ENCODE measurements around the gene DHRS13. TPM values are rescaled to one million over a fixed set of nuclear protein-coding genes. Genes with fewer than 3 reads are reported as not detected.
A peak's percentile ranks its signal among the peaks of the same experiment; 100 is the strongest.

DHRS13 gene
- 10 to 100 TPM; 20.1 to 20.9 TPM for total RNA-seq

GRCh38 chr17:28902819-28903545 lies at the start of gene DHRS13:
TSS of gene DHRS13 (minus strand) at chr17:28903079. CDS start at chr17:28902944, 135 bp downstream.
- CTCF ChIA-PET = interaction anchor here (0.6 to 7.1 kb wide), 23 partner anchors 8 to 258 kb away, joined by 3 to 34 read pairs (median 4); partner anchors contain the start of genes BLTP2, ERAL1, NEK8 and PHF12

GRCh38 chr17:28951991-28952975 lies 49.4 kb upstream of the DHRS13 start:
- no peaks in the 10 kb centered on the region for H3K27me3 Mint-ChIP-seq (ENCODE audit: low read depth)
- peaks cover 23% of the 10 kb centered on the region for H3K36me3 Mint-ChIP-seq (ENCODE audit: low read depth)
- no peak overlapping the region for H3K4me3 Mint-ChIP-seq
- CTCF ChIA-PET = interaction anchor here (0.5 to 4.5 kb wide), 21 partner anchors 8 to 438 kb away, joined by 3 to 43 read pairs (median 4); partner anchors contain the start of genes DHRS13, NEK8, RPL23A and TAOK1
- peak; percentile 98 for DNase-seq
- H3K9me3 Mint-ChIP-seq = no peaks in the 10 kb centered on the region
- intact Hi-C loops (cut with micrococcal nuclease) = loop anchor here (1.0 to 10.0 kb wide), 17 partner anchors 30 to 617 kb away; partner anchors contain the start of genes ALDOC, BLTP2, DHRS13 and FAM222B
- peaks cover 17% of the 10 kb centered on the region for H3K4me1 Mint-ChIP-seq (ENCODE audit: low read depth)
- no peak overlapping the region for H3K27ac Mint-ChIP-seq

More at GRCh38 chr17:28902819-28903545, at the start of gene DHRS13:
- peak; percentile 93 for DNase-seq
- Mint-ChIP-seq H3K36me3 (ENCODE audit: low read depth) (peaks cover 30% of the 10 kb centered on the region), H3K9me3 (no peaks in the 10 kb centered on the region), H3K27ac (peak within 1 kb of the TSS; percentile 88), H3K27me3 (ENCODE audit: low read depth) (no peaks in the 10 kb centered on the region), H3K4me1 (ENCODE audit: low read depth) (peaks cover 35% of the 10 kb centered on the region), H3K4me3 (peak within 1 kb of the TSS; percentile 98)
- intact Hi-C loops (cut with micrococcal nuclease) = loop anchor here (1.0 to 5.0 kb wide), 8 partner anchors 11 to 256 kb away; partner anchors contain the start of gene BLTP2

GRCh38 chr17:28951428-28951990 lies 48.6 kb upstream of the DHRS13 start, which contains the start of gene PHF12:
TSS of gene PHF12 (minus strand) at chr17:28951518. CDS start at chr17:28950960, 558 bp downstream.
- H3K4me3 Mint-ChIP-seq = peak within 1 kb of the TSS; percentile 96
- CTCF ChIA-PET = interaction anchor here (0.8 to 4.5 kb wide), 8 partner anchors 13 to 224 kb away, joined by 3 to 43 read pairs (median 15); partner anchors contain the start of genes DHRS13, NEK8 and TLCD1
- H3K27ac Mint-ChIP-seq = peak within 1 kb of the TSS; percentile 97
- no peaks in the 10 kb centered on the region for H3K9me3 Mint-ChIP-seq
- H3K4me1 Mint-ChIP-seq (ENCODE audit: low read depth) = peaks cover 25% of the 10 kb centered on the region
- H3K27me3 Mint-ChIP-seq (ENCODE audit: low read depth) = no peaks in the 10 kb centered on the region
- intact Hi-C loops (cut with micrococcal nuclease) = loop anchor here (1.0 to 10.0 kb wide), 8 partner anchors 109 to 616 kb away; partner anchors contain the start of genes ALDOC, FAM222B, IFT20 and NUFIP2
- DNase-seq = peak; percentile 100
- peaks cover 25% of the 10 kb centered on the region for H3K36me3 Mint-ChIP-seq (ENCODE audit: low read depth)

GRCh38 chr17:28950752-28951427 lies 48.0 kb upstream of the DHRS13 start:
- Mint-ChIP-seq H3K9me3 (no peaks in the 10 kb centered on the region), H3K4me3 (peak overlapping the region; percentile 96), H3K36me3 (ENCODE audit: low read depth) (peaks cover 28% of the 10 kb centered on the region), H3K27me3 (ENCODE audit: low read depth) (no peaks in the 10 kb centered on the region), H3K4me1 (ENCODE audit: low read depth) (peaks cover 31% of the 10 kb centered on the region), H3K27ac (peak overlapping the region; percentile 97)
- intact Hi-C loops (cut with micrococcal nuclease) = loop anchor here (1.0 to 10.0 kb wide), 9 partner anchors 108 to 616 kb away; partner anchors contain the start of genes ALDOC, FAM222B, IFT20 and NUFIP2
- CTCF ChIA-PET = interaction anchor here (0.8 to 6.0 kb wide), 8 partner anchors 17 to 223 kb away, joined by 3 to 43 read pairs (median 14); partner anchors contain the start of genes DHRS13, NEK8 and TLCD1
- no peak for DNase-seq

GRCh38 chr17:28950017-28950751 lies 47.3 kb upstream of the DHRS13 start:
- DNase-seq = peak; percentile 87
- CTCF ChIA-PET = interaction anchor here (0.8 to 6.0 kb wide), 10 partner anchors 12 to 223 kb away, joined by 3 to 39 read pairs (median 4); partner anchors contain the start of genes NEK8 and TLCD1
- Mint-ChIP-seq H3K27me3 (ENCODE audit: low read depth) (no peaks in the 10 kb centered on the region), H3K9me3 (no peaks in the 10 kb centered on the region), H3K4me1 (ENCODE audit: low read depth) (peaks cover 38% of the 10 kb centered on the region), H3K27ac (peak overlapping the region; percentile 97), H3K36me3 (ENCODE audit: low read depth) (peaks cover 33% of the 10 kb centered on the region), H3K4me3 (peak overlapping the region; percentile 96)
- intact Hi-C loops (cut with micrococcal nuclease) = loop anchor here (1.0 to 10.0 kb wide), 5 partner anchors 107 to 375 kb away; partner anchors contain the start of genes ALDOC, FAM222B, PIGS and SDF2

- Mint-ChIP-seq H3K27ac (peak overlapping the region; percentile 97), H3K36me3 (ENCODE audit: low read depth) (peaks cover 33% of the 10 kb centered on the region)
- intact Hi-C loops (cut with micrococcal nuclease) = loop anchor here (1.0 to 10.0 kb wide), 8 partner anchors 9 to 375 kb away; partner anchors contain the start of genes ALDOC, FAM222B, PIGS and SDF2
Observed at GRCh38 chr17:28949185-28950016, 46.5 kb upstream of the DHRS13 start.

GRCh38 chr17:28948873-28949184 lies 46.0 kb upstream of the DHRS13 start:
- Mint-ChIP-seq H3K27me3 (ENCODE audit: low read depth) (no peaks in the 10 kb centered on the region), H3K36me3 (ENCODE audit: low read depth) (peaks cover 34% of the 10 kb centered on the region), H3K4me3 (peak overlapping the region; percentile 96), H3K27ac (peak overlapping the region; percentile 97), H3K4me1 (ENCODE audit: low read depth) (peaks cover 51% of the 10 kb centered on the region), H3K9me3 (no peaks in the 10 kb centered on the region)
- intact Hi-C loops (cut with micrococcal nuclease) = loop anchor here (1.0 kb wide), 3 partner anchors 9 to 101 kb away; no protein-coding TSS in a partner anchor
- no peak for DNase-seq
- CTCF ChIA-PET = interaction anchor here (0.6 to 6.0 kb wide), 8 partner anchors 17 to 406 kb away, joined by 3 to 39 read pairs (median 4); partner anchors contain the start of genes NEK8 and TLCD1

More at GRCh38 chr17:28949185-28950016, 46.5 kb upstream of the DHRS13 start:
- peak overlapping the region; percentile 96 for H3K4me3 Mint-ChIP-seq
- H3K27me3 Mint-ChIP-seq (ENCODE audit: low read depth) = no peaks in the 10 kb centered on the region
- CTCF ChIA-PET = interaction anchor here (0.6 to 6.0 kb wide), 12 partner anchors 11 to 406 kb away, joined by 3 to 39 read pairs (median 4); partner anchors contain the start of genes NEK8 and TLCD1
- DNase-seq = peak; percentile 82
- H3K4me1 Mint-ChIP-seq (ENCODE audit: low read depth) = peaks cover 45% of the 10 kb centered on the region
- no peaks in the 10 kb centered on the region for H3K9me3 Mint-ChIP-seq

- no peaks in the 10 kb centered on the region for H3K9me3 Mint-ChIP-seq
- H3K36me3 Mint-ChIP-seq (ENCODE audit: low read depth) = peaks cover 39% of the 10 kb centered on the region
- peak overlapping the region; percentile 96 for H3K4me3 Mint-ChIP-seq
- no peaks in the 10 kb centered on the region for H3K27me3 Mint-ChIP-seq (ENCODE audit: low read depth)
- intact Hi-C loops (cut with micrococcal nuclease) = no loop called here
- peaks cover 55% of the 10 kb centered on the region for H3K4me1 Mint-ChIP-seq (ENCODE audit: low read depth)
- DNase-seq = no peak
- CTCF ChIA-PET = interaction anchor here (0.6 to 6.0 kb wide), 4 partner anchors 10 to 221 kb away, joined by 3 to 39 read pairs (median 4); partner anchors contain the start of genes NEK8 and TLCD1
- peak overlapping the region; percentile 97 for H3K27ac Mint-ChIP-seq
Observed at GRCh38 chr17:28948342-28948741, 45.5 kb upstream of the DHRS13 start.

GRCh38 chr17:28947639-28948038 lies 44.8 kb upstream of the DHRS13 start:
- peaks cover 61% of the 10 kb centered on the region for H3K4me1 Mint-ChIP-seq (ENCODE audit: low read depth)
- DNase-seq = no peak
- H3K27me3 Mint-ChIP-seq (ENCODE audit: low read depth) = no peaks in the 10 kb centered on the region
- peak overlapping the region; percentile 10 for H3K27ac Mint-ChIP-seq
- intact Hi-C loops (cut with micrococcal nuclease) = no loop called here
- CTCF ChIA-PET = interaction anchor here (0.6 to 6.0 kb wide), 3 partner anchors 9 to 220 kb away, joined by 3 to 39 read pairs (median 5); partner anchors contain the start of genes NEK8 and TLCD1
- peaks cover 44% of the 10 kb centered on the region for H3K36me3 Mint-ChIP-seq (ENCODE audit: low read depth)
- no peaks in the 10 kb centered on the region for H3K9me3 Mint-ChIP-seq
- peak overlapping the region; percentile 96 for H3K4me3 Mint-ChIP-seq

Measured in activated naive CD4-positive, alpha-beta T cell treated with anti-CD3 and anti-CD28 coated beads for 36 hours (primary cell).